ENCODE data around the gene PTHLH.

PTHLH gene

GRCh38 chr12:27996761-27997160 lies 24.2 kb upstream of the PTHLH start:
- no peak for TF ChIP-seq CTCF (IDR thresholded peaks at IDR 0.05; ENCODE audit: low read depth, low read length)
- Histone ChIP-seq H3K9me3 (ENCODE audit: severe bottlenecking) (no peaks in the 10 kb centered on the region), H3K27ac (no peak overlapping the region), H3K27me3 (ENCODE audit: insufficient read depth, low read depth, severe bottlenecking) (no peaks in the 10 kb centered on the region), H3K4me3 (ENCODE audit: low read depth, low read length) (no peak overlapping the region), H3K36me3 (no peaks in the 10 kb centered on the region)
- DNase-seq, result no peak

GRCh38 chr12:27995406-27995805 lies 22.9 kb upstream of the PTHLH start:
- Histone ChIP-seq H3K27ac (no peak overlapping the region), H3K4me3 (ENCODE audit: low read depth, low read length) (no peak overlapping the region), H3K27me3 (ENCODE audit: insufficient read depth, low read depth, severe bottlenecking) (no peaks in the 10 kb centered on the region), H3K36me3 (no peaks in the 10 kb centered on the region), H3K9me3 (ENCODE audit: severe bottlenecking) (no peaks in the 10 kb centered on the region)
- no peak for TF ChIP-seq CTCF (IDR thresholded peaks at IDR 0.05; ENCODE audit: low read depth, low read length)
- DNase-seq, result no peak

GRCh38 chr12:27988594-27989233 lies 16.2 kb upstream of the PTHLH start:
- Histone ChIP-seq H3K9me3 (ENCODE audit: severe bottlenecking) (no peaks in the 10 kb centered on the region), H3K27ac (no peak overlapping the region), H3K4me3 (ENCODE audit: low read depth, low read length) (no peak overlapping the region), H3K27me3 (ENCODE audit: insufficient read depth, low read depth, severe bottlenecking) (no peaks in the 10 kb centered on the region), H3K36me3 (no peaks in the 10 kb centered on the region)
- no peak for TF ChIP-seq CTCF (IDR thresholded peaks at IDR 0.05; ENCODE audit: low read depth, low read length)
- no peak for DNase-seq

GRCh38 chr12:27987331-27987730 lies 14.8 kb upstream of the PTHLH start:
- no peak for TF ChIP-seq CTCF (IDR thresholded peaks at IDR 0.05; ENCODE audit: low read depth, low read length)
- Histone ChIP-seq H3K27me3 (ENCODE audit: insufficient read depth, low read depth, severe bottlenecking) (no peaks in the 10 kb centered on the region), H3K36me3 (no peaks in the 10 kb centered on the region), H3K4me3 (ENCODE audit: low read depth, low read length) (no peak overlapping the region), H3K9me3 (ENCODE audit: severe bottlenecking) (no peaks in the 10 kb centered on the region), H3K27ac (no peak overlapping the region)
- DNase-seq, result no peak

- TF ChIP-seq CTCF (IDR thresholded peaks at IDR 0.05; ENCODE audit: low read depth, low read length), result no peak
- H3K36me3 ChIP-seq, result no peaks in the 10 kb centered on the region
- H3K9me3 ChIP-seq (ENCODE audit: severe bottlenecking), result no peaks in the 10 kb centered on the region
- DNase-seq, result no peak
- H3K27ac ChIP-seq, result no peak overlapping the region
- no peaks in the 10 kb centered on the region for H3K27me3 ChIP-seq (ENCODE audit: insufficient read depth, low read depth, severe bottlenecking)
- H3K4me3 ChIP-seq (ENCODE audit: low read depth, low read length), result no peak overlapping the region
Observed at GRCh38 chr12:27984275-27984674, 11.7 kb upstream of the PTHLH start.

GRCh38 chr12:27982951-27983350 lies 10.4 kb upstream of the PTHLH start:
- H3K4me3 ChIP-seq (ENCODE audit: low read depth, low read length), result no peak overlapping the region
- H3K27me3 ChIP-seq (ENCODE audit: insufficient read depth, low read depth, severe bottlenecking), result no peaks in the 10 kb centered on the region
- H3K27ac ChIP-seq, result no peak overlapping the region
- H3K36me3 ChIP-seq, result no peaks in the 10 kb centered on the region
- no peak for DNase-seq
- no peak for TF ChIP-seq CTCF (IDR thresholded peaks at IDR 0.05; ENCODE audit: low read depth, low read length)
- no peaks in the 10 kb centered on the region for H3K9me3 ChIP-seq (ENCODE audit: severe bottlenecking)
